Activated gamma-delta T cell (primary cell): ENCODE data around the gene SDK1.
"Not testable (repeated sequence)": the region's sequence is repeated elsewhere in the genome, so short reads cannot be mapped to it uniquely, and the experiment has no call there.

Experiments
- DNase-seq: peaks from one replicate; lab custom pipeline; 2025; lab: John Stamatoyannopoulos, UW

Gene SDK1

GRCh38 chr7:4073052-4073451, 772.0 kb downstream of the SDK1 start:
- DNase-seq: no peak

- DNase-seq: no peak
These were observed 772.7 kb downstream of the SDK1 start for GRCh38 chr7:4073750-4074149.

GRCh38 chr7:4074407-4074806, 773.4 kb downstream of the SDK1 start:
- no peak for DNase-seq

GRCh38 chr7:4074994-4075393, 773.9 kb downstream of the SDK1 start:
- no peak for DNase-seq

GRCh38 chr7:4076701-4077294, 775.7 kb downstream of the SDK1 start:
- no peak for DNase-seq

- no peak for DNase-seq
These were observed 776.9 kb downstream of the SDK1 start for GRCh38 chr7:4077980-4078379.

- no peak for DNase-seq
These were observed 777.5 kb downstream of the SDK1 start for GRCh38 chr7:4078580-4078979.

GRCh38 chr7:4079366-4079765, 778.3 kb downstream of the SDK1 start:
- DNase-seq: no peak

GRCh38 chr7:4079956-4080355, 778.9 kb downstream of the SDK1 start:
- DNase-seq: no peak

GRCh38 chr7:4080954-4081353, 779.9 kb downstream of the SDK1 start:
- no peak for DNase-seq

- DNase-seq: no peak
These were observed 782.5 kb downstream of the SDK1 start for GRCh38 chr7:4083513-4083912.

- DNase-seq: no peak
These were observed 783.2 kb downstream of the SDK1 start for GRCh38 chr7:4084271-4084670.

- DNase-seq: no peak
These were observed 785.1 kb downstream of the SDK1 start for GRCh38 chr7:4085937-4086691.

- DNase-seq: no peak
These were observed 785.7 kb downstream of the SDK1 start for GRCh38 chr7:4086723-4087122.

- DNase-seq: no peak
These were observed 790.7 kb downstream of the SDK1 start for GRCh38 chr7:4091767-4092166.

GRCh38 chr7:4093035-4093434, 792.0 kb downstream of the SDK1 start:
- no peak for DNase-seq

GRCh38 chr7:4093483-4093882, 792.4 kb downstream of the SDK1 start:
- no peak for DNase-seq

- DNase-seq: not testable (repeated sequence)
These were observed 793.1 kb downstream of the SDK1 start for GRCh38 chr7:4094158-4094557.

- no peak for DNase-seq
These were observed 796.1 kb downstream of the SDK1 start for GRCh38 chr7:4097001-4097609.

- no peak for DNase-seq
These were observed 797.1 kb downstream of the SDK1 start for GRCh38 chr7:4098169-4098568.

GRCh38 chr7:4099651-4100050, 798.6 kb downstream of the SDK1 start:
- DNase-seq: no peak

- no peak for DNase-seq
These were observed 799.1 kb downstream of the SDK1 start for GRCh38 chr7:4100148-4100547.

GRCh38 chr7:4100691-4101090, 799.6 kb downstream of the SDK1 start:
- DNase-seq: no peak
